ENCODE results near the gene INSIG2. TPM values are rescaled to one million over a fixed set of nuclear protein-coding genes. Genes with fewer than 3 reads are reported as not detected.

INSIG2 gene
- total RNA-seq, 4 donors from 2014 or later: 10.6 to 18.5 (median 15.5) TPM

DNA sequence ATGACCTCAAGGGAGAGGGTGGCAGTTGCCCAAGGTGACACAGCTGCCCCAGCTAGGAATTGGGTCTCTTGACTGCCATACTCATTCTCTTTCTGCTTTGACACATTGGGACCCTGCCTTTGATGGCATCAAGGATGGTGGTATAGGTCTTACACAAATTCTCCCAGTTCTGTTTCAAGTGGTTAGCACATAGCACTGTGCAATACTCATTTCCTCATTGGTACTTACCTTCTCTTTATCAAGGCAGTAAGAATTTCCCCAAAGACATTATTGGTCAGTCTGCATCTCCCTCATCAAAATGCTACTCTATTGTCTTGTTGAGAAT is 38.5 kb upstream of the INSIG2 start:
- no peaks in the 10 kb centered on the region for H3K4me1 ChIP-seq
- TF ChIP-seq POLR2AphosphoS5 (IDR thresholded peaks at IDR 0.05): no peak
- TF ChIP-seq EP300 (IDR thresholded peaks at IDR 0.05): no peak
- TF ChIP-seq, protein P1, sequence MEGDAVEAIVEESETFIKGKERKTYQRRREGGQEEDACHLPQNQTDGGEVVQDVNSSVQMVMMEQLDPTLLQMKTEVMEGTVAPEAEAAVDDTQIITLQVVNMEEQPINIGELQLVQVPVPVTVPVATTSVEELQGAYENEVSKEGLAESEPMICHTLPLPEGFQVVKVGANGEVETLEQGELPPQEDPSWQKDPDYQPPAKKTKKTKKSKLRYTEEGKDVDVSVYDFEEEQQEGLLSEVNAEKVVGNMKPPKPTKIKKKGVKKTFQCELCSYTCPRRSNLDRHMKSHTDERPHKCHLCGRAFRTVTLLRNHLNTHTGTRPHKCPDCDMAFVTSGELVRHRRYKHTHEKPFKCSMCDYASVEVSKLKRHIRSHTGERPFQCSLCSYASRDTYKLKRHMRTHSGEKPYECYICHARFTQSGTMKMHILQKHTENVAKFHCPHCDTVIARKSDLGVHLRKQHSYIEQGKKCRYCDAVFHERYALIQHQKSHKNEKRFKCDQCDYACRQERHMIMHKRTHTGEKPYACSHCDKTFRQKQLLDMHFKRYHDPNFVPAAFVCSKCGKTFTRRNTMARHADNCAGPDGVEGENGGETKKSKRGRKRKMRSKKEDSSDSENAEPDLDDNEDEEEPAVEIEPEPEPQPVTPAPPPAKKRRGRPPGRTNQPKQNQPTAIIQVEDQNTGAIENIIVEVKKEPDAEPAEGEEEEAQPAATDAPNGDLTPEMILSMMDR (IDR thresholded peaks at IDR 0.05): no peak
- no peak for TF ChIP-seq POLR2A (IDR thresholded peaks at IDR 0.05)
- H3K27me3 ChIP-seq: peaks cover 71% of the 10 kb centered on the region
- ATAC-seq: no peak
- no peaks in the 10 kb centered on the region for H3K9me3 ChIP-seq
- no peaks in the 10 kb centered on the region for H3K36me3 ChIP-seq
- no peak overlapping the region for H3K4me3 ChIP-seq
- no peak overlapping the region for H3K27ac ChIP-seq

DNA sequence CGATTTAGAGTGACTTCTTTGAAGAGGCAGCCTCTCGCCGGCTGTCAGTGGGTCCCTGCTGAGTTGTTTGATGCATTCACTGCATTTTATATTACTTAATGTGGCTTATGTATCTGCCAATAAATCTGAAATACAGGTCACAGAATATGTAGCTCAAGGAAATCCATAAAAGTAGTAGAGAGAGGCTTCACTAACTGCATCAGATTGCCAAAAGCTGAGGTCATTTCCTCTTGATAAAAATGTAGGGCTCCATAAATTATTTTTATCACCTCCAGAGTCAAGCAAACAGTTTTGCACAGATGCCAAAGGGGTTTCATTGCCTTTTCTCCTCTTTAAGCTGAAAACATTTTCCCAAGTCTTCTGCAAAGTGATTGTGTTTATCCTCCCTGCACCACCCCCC is 37.9 kb upstream of the INSIG2 start:
- H3K4me1 ChIP-seq: no peaks in the 10 kb centered on the region
- WGBS, 2 donors (ENCODE audit: low coverage in 1 of 2): 34 to 50% methylated on average over 3 of the region's 3 CpGs
- H3K4me3 ChIP-seq: no peak overlapping the region
- H3K9me3 ChIP-seq: no peaks in the 10 kb centered on the region
- peaks cover 67% of the 10 kb centered on the region for H3K27me3 ChIP-seq
- no peak overlapping the region for H3K27ac ChIP-seq
- TF ChIP-seq EP300 (IDR thresholded peaks at IDR 0.05): no peak
- no peak for TF ChIP-seq POLR2A (IDR thresholded peaks at IDR 0.05)
- TF ChIP-seq, protein P1 (IDR thresholded peaks at IDR 0.05): no peak
- no peak for TF ChIP-seq POLR2AphosphoS5 (IDR thresholded peaks at IDR 0.05)
- no peak for ATAC-seq
- H3K36me3 ChIP-seq: no peaks in the 10 kb centered on the region

DNA sequence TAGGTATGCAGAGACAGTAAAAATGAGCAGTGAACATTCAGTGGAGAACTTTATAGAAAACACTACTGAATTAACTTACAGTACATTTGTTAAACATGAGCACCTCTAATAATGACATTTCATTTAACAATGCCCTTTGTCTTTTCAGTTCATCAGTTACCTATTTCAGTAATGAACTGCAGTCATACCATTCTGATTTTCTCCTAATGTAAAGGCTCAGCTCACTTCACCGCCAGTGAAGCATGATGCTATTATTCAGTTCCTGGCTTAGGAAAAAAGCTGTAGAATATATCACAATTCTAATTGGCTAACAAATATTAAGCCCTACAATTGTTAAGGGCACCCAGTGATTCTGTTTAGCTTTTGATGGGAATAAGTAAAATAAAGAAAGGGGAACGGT is 37.3 kb upstream of the INSIG2 start:
- no peaks in the 10 kb centered on the region for H3K9me3 ChIP-seq
- H3K4me1 ChIP-seq: no peaks in the 10 kb centered on the region
- no peak overlapping the region for H3K4me3 ChIP-seq
- peaks cover 72% of the 10 kb centered on the region for H3K27me3 ChIP-seq
- TF ChIP-seq EP300 (IDR thresholded peaks at IDR 0.05): no peak
- no peak for TF ChIP-seq POLR2A (IDR thresholded peaks at IDR 0.05)
- TF ChIP-seq POLR2AphosphoS5 (IDR thresholded peaks at IDR 0.05): no peak
- TF ChIP-seq, protein P1 (IDR thresholded peaks at IDR 0.05): no peak
- H3K27ac ChIP-seq: no peak overlapping the region
- ATAC-seq: no peak
- H3K36me3 ChIP-seq: no peaks in the 10 kb centered on the region
- WGBS, 2 donors (ENCODE audit: low coverage in 1 of 2): 43 to 68% methylated on average over 2 of the region's 2 CpGs

DNA sequence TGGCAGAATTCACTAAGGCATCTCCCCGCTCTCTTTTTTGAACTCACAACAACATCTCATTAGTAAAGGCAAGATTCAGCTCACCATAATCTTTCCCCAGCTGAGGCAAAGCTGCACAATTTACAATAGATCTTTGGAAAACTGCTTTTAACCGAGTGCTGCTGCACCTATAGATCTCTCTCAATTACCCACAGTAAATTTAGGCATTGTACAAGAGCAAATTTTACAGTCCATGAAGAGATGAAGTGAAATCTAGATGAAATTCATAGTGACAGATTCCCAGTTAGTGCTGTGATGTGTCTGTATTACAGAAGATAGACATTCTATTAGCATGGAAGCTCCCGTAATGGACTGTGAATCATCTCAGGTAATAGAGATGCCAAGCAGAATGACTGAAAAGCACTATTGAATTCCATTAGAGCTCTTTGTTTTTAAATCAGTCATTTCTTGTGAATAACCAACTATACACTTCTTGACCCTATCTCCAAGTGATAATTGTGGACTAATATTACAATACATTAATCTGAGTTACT is 36.4 kb upstream of the INSIG2 start:
- 51 to 82% methylated on average over 2 to 3 of the region's 3 CpGs for WGBS, 2 donors (ENCODE audit: low coverage in 1 of 2)

DNA sequence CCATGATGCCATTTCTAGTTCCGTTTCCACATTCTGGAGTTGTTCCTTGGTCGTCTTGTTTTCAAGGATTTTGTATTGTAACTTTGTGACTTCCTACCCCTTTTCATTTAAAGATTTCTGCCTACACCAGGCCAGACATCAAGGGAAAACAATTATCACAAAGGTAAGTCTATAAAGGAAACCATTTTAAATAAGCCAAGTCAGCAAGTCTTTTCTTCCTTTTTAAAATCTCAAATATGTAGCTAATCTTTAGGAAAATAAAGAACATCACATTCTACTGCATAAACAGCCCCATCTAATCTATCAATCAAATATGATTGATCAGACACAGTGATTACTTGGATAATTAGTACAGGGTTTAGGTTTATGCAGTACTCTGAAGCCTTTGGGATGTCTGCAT is 35.8 kb upstream of the INSIG2 start:
- TF ChIP-seq POLR2AphosphoS5 (IDR thresholded peaks at IDR 0.05) (no peak), EP300 (IDR thresholded peaks at IDR 0.05) (no peak), POLR2A (IDR thresholded peaks at IDR 0.05) (no peak)
- TF ChIP-seq, protein P1 (IDR thresholded peaks at IDR 0.05): no peak
- peaks cover 72% of the 10 kb centered on the region for H3K27me3 ChIP-seq
- 69 to 75% methylated on average over 1 to 2 of the region's 2 CpGs for WGBS, 2 donors (ENCODE audit: low coverage in 1 of 2)
- H3K4me1 ChIP-seq: no peaks in the 10 kb centered on the region
- no peak overlapping the region for H3K4me3 ChIP-seq
- H3K36me3 ChIP-seq: no peaks in the 10 kb centered on the region
- ATAC-seq: no peak
- H3K9me3 ChIP-seq: no peaks in the 10 kb centered on the region
- H3K27ac ChIP-seq: no peak overlapping the region

More for the DNA sequence above, 36.4 kb upstream of the INSIG2 start:
- Histone ChIP-seq H3K36me3 (no peaks in the 10 kb centered on the region), H3K9me3 (no peaks in the 10 kb centered on the region), H3K4me3 (no peak overlapping the region), H3K27ac (no peak overlapping the region), H3K27me3 (peaks cover 75% of the 10 kb centered on the region), H3K4me1 (no peaks in the 10 kb centered on the region)
- TF ChIP-seq POLR2A (IDR thresholded peaks at IDR 0.05): no peak
- no peak for TF ChIP-seq POLR2AphosphoS5 (IDR thresholded peaks at IDR 0.05)
- no peak for ATAC-seq
